HEK293T (cell line): ENCODE measurements around the gene AHNAK.

Experiments used
- CTCF ChIA-PET: fragments of 350-600 bp; formaldehyde crosslinking; extraction: SDS; loops from one replicate; lab custom pipeline; 2021; ENCODE audit warnings: antibody characterized with exemption, inconsistent platforms; lab: Yijun Ruan, JAX
- POLR2A ChIA-PET: fragments of 350-600 bp; formaldehyde crosslinking; extraction: SDS; loops from one replicate; lab custom pipeline; 2020; ENCODE audit warnings: antibody characterized with exemption, inconsistent platforms; lab: Yijun Ruan, JAX
- DNase-seq: peaks from one replicate; pipeline ENCODE4 v3.0.0; 2012; ENCODE audit warnings: mixed read lengths; ENCODE audit errors: extremely low spot score
- ARNT ChIP-seq: fragments of 450-650 bp; IDR thresholded peaks from 2 replicates; pipeline ENCODE4 v1.6.1; 2017; ENCODE audit warnings: mild to moderate bottlenecking
- BHLHE40 ChIP-seq: fragments of 450-650 bp; IDR thresholded peaks from 2 replicates; pipeline ENCODE4 v1.6.1; 2016; ENCODE audit warnings: mild to moderate bottlenecking, moderate library complexity, borderline replicate concordance
- CTBP1 ChIP-seq: fragments of 450-650 bp; IDR thresholded peaks from 2 replicates; pipeline ENCODE4 v1.6.1; 2016; ENCODE audit warnings: borderline replicate concordance
- ELF4 ChIP-seq: fragments of 450-650 bp; IDR thresholded peaks from 2 replicates; pipeline ENCODE4 v1.6.1; 2017; ENCODE audit warnings: antibody characterized with exemption
- FOXA1 ChIP-seq: fragments of 450-650 bp; IDR thresholded peaks from 2 replicates; pipeline ENCODE4 v1.6.1; 2016; ENCODE audit warnings: mild to moderate bottlenecking
- FOXK2 ChIP-seq: fragments of 450-650 bp; IDR thresholded peaks from 2 replicates; pipeline ENCODE4 v1.6.1; 2016; ENCODE audit warnings: mild to moderate bottlenecking
- FOXM1 ChIP-seq: fragments of 450-650 bp; IDR thresholded peaks from 2 replicates; pipeline ENCODE4 v1.6.1; 2017; ENCODE audit warnings: mild to moderate bottlenecking, borderline replicate concordance
- HDGF ChIP-seq: fragments of 450-650 bp; IDR thresholded peaks from 2 replicates; pipeline ENCODE4 v1.6.1; 2017; ENCODE audit warnings: antibody characterized with exemption, borderline replicate concordance
- L3MBTL2 ChIP-seq: fragments of 450-650 bp; conservative IDR thresholded peaks from 2 replicates; pipeline ENCODE4 v1.6.1; 2016; ENCODE audit warnings: mild to moderate bottlenecking
- LEF1 ChIP-seq: fragments of 450-650 bp; IDR thresholded peaks from 2 replicates; pipeline ENCODE4 v1.6.1; 2017; ENCODE audit warnings: mild to moderate bottlenecking, borderline replicate concordance
- NFRKB ChIP-seq: fragments of 450-650 bp; IDR thresholded peaks from 2 replicates; pipeline ENCODE4 v1.6.1; 2016; ENCODE audit warnings: mild to moderate bottlenecking, moderate library complexity
- SP1 ChIP-seq: fragments of 450-650 bp; IDR thresholded peaks from 2 replicates; pipeline ENCODE4 v1.6.1; 2017
- SUZ12 ChIP-seq: fragments of 450-650 bp; IDR thresholded peaks from 2 replicates; pipeline ENCODE4 v1.6.1; 2016; ENCODE audit warnings: mild to moderate bottlenecking
- TARDBP ChIP-seq: fragments of 450-650 bp; IDR thresholded peaks from 2 replicates; pipeline ENCODE4 v1.6.1; 2016
- ZNF384 ChIP-seq: fragments of 450-650 bp; IDR thresholded peaks from 2 replicates; pipeline ENCODE4 v1.6.1; 2016
- TF ChIP-seq, protein P1 (sequence below): fragments of 450-650 bp; IDR thresholded peaks from 2 replicates; pipeline ENCODE4 v1.6.1; 2016

Gene AHNAK

GRCh38 chr11:62458212-62459002, 88.2 kb downstream of the AHNAK start:
- ChIA-PET POLR2A (interaction anchor here (0.8 to 0.9 kb wide), 2 partner anchors 10 to 383 kb away, joined by 3 to 4 read pairs; no protein-coding TSS in a partner anchor), CTCF (interaction anchor here (1.0 to 1.6 kb wide), 3 partner anchors 14 to 85 kb away, joined by 5 read pairs; no protein-coding TSS in a partner anchor)
- TF ChIP-seq BHLHE40 (no peak), SUZ12 (no peak), NFRKB (no peak), FOXM1 (no peak), LEF1 (no peak)
- no peak for DNase-seq

GRCh38 chr11:62457478-62457877, 89.1 kb downstream of the AHNAK start:
- CTCF ChIA-PET, result interaction anchor here (1.0 kb wide), 1 partner anchor 86 kb away, joined by 5 read pairs; no protein-coding TSS in a partner anchor
- POLR2A ChIA-PET, result no interaction called here
- DNase-seq, result no peak
- TF ChIP-seq CTBP1, result no peak
- TF ChIP-seq, protein P1, sequence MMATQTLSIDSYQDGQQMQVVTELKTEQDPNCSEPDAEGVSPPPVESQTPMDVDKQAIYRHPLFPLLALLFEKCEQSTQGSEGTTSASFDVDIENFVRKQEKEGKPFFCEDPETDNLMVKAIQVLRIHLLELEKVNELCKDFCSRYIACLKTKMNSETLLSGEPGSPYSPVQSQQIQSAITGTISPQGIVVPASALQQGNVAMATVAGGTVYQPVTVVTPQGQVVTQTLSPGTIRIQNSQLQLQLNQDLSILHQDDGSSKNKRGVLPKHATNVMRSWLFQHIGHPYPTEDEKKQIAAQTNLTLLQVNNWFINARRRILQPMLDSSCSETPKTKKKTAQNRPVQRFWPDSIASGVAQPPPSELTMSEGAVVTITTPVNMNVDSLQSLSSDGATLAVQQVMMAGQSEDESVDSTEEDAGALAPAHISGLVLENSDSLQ, result no peak

- POLR2A ChIA-PET, result no interaction called here
- DNase-seq, result no peak
- CTCF ChIA-PET, result no interaction called here
- TF ChIP-seq ELF4 (no peak), BHLHE40 (no peak), NFRKB (no peak), HDGF (no peak), TARDBP (no peak), CTBP1 (no peak), ARNT (no peak), FOXK2 (no peak), SUZ12 (no peak), ZNF384 (no peak), SP1 (no peak), FOXA1 (no peak), L3MBTL2 (no peak), FOXM1 (no peak), LEF1 (no peak)
- TF ChIP-seq, protein P1, result no peak
These were observed 90.0 kb downstream of the AHNAK start for GRCh38 chr11:62456630-62457029.

DNA sequence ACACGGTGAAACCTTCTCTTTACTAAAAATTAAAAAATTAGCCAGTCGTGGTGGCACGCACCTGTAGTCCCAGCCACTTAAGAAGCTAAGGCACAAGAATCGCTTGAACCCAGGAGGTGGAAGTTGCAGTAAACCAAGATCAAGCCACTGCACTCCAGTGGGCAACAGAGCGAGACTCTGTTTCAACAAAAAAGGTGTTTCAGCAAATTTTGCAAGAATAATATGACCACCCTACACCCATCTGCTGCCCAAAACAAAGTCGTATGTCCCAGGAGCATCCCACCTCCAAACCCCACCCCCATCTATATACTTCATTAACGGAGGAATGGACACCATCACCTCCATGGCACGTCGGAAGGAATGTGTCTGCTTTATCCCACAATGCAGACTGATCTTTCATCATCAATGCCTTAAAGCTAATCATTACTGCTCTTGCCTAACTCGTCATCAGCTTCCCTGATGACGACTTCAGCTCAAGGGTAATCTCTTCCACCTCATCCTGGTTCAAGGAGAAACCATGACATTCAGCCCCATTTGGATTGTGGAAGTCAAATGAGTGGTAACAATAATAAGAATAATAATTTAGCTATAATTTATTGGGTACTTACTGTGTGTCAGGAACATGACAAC, 93.7 kb downstream of the AHNAK start:
- POLR2A ChIA-PET, result no interaction called here
- CTCF ChIA-PET, result no interaction called here

GRCh38 chr11:62452261-62452660, 94.3 kb downstream of the AHNAK start:
- CTCF ChIA-PET, result interaction anchor here (0.6 kb wide), 1 partner anchor 68 kb away, joined by 3 read pairs; no protein-coding TSS in a partner anchor
- TF ChIP-seq ARNT (no peak), LEF1 (no peak), CTBP1 (no peak)
- POLR2A ChIA-PET, result no interaction called here
- DNase-seq, result no peak

More for the DNA sequence above, 93.7 kb downstream of the AHNAK start:
- no peak for DNase-seq
- TF ChIP-seq L3MBTL2 (no peak), BHLHE40 (no peak), SP1 (no peak), FOXM1 (no peak), FOXK2 (no peak), HDGF (no peak), ZNF384 (no peak), ELF4 (no peak), SUZ12 (no peak), TARDBP (no peak)
- TF ChIP-seq, protein P1, result no peak

DNA sequence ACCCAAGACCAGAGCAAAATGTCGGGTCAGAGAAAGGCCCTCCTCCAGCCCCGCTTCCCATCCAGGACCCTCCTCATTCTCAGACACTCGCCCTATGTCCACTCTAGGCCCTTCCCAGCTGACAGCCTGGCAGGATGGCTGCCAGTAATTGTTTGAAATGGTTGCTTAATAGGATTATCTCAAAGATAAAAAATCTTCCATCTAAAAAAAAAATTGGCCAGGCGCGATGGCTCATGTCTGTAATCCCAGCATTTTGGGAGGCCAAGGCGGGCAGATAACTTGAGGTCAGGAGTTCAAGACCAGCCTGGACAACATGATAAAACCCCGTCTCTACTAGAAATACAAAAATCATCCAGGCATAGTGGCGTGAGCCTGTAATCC, 95.4 kb downstream of the AHNAK start:
- DNase-seq, result no peak
- TF ChIP-seq FOXK2, result no peak
- no peak for TF ChIP-seq SUZ12
- no peak for TF ChIP-seq TARDBP
- TF ChIP-seq ARNT, result no peak
- TF ChIP-seq BHLHE40, result no peak
- TF ChIP-seq ZNF384, result no peak
- no peak for TF ChIP-seq LEF1
- POLR2A ChIA-PET, result no interaction called here
- CTCF ChIA-PET, result interaction anchor here (0.6 kb wide), 1 partner anchor 29 kb away, joined by 3 read pairs; no protein-coding TSS in a partner anchor
